ENCODE results near the gene CACNA1S. TPM values are rescaled to one million over a fixed set of nuclear protein-coding genes. Genes with fewer than 3 reads are reported as not detected.

Gene CACNA1S
- total and polyA plus RNA-seq, 2 of the 8 experiments (the other 6 are each of a cell fraction or from before 2014, with no cell fraction given), result 0.06 TPM; not detected in 1

DNA sequence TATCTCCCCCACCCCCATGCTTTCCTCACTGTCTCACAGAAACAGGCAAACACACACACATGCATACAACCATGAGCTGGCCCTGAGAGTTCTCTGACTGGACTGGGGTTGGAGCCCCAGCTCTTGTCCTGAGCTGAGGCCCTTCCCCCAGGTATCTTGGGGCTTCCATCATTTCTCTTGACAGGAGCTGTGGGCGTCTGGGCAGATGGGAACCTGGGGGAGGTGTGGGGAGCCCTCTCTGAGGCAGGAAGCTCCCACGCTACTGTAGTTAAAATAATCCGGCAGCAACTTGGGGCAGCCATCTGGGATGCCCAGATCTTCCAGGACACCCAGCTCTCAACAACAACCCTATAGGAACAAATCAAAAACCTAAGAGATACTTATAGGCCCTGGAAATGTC lies 86.0 kb downstream of the CACNA1S start (continued):
- no peak for TF ChIP-seq POU5F1 (IDR thresholded peaks at IDR 0.05; ENCODE audit: low read depth, low read length)
- no peak for TF ChIP-seq SAP30 (IDR thresholded peaks at IDR 0.05; ENCODE audit: insufficient read depth, insufficient replicate concordance, low read length)
- no peak for TF ChIP-seq GTF2F1 (IDR thresholded peaks at IDR 0.05; ENCODE audit: borderline replicate concordance, low read depth, low read length)
- TF ChIP-seq KDM5A (IDR thresholded peaks at IDR 0.05; ENCODE audit: low read length), result no peak
- no peak for TF ChIP-seq SP1 (IDR thresholded peaks at IDR 0.05; ENCODE audit: low read depth, low read length)
- no peak for TF ChIP-seq FOSL1 (IDR thresholded peaks at IDR 0.05; ENCODE audit: insufficient read depth, low read depth, low read length)
- no peak for TF ChIP-seq RNF2 (IDR thresholded peaks at IDR 0.05; ENCODE audit: borderline replicate concordance, low read depth, low read length, missing control alignments, poor library complexity, severe bottlenecking)
- TF ChIP-seq, protein P1, sequence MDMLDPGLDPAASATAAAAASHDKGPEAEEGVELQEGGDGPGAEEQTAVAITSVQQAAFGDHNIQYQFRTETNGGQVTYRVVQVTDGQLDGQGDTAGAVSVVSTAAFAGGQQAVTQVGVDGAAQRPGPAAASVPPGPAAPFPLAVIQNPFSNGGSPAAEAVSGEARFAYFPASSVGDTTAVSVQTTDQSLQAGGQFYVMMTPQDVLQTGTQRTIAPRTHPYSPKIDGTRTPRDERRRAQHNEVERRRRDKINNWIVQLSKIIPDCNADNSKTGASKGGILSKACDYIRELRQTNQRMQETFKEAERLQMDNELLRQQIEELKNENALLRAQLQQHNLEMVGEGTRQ (IDR thresholded peaks at IDR 0.05; ENCODE audit: low read length), result no peak
- TF ChIP-seq CREB1 (IDR thresholded peaks at IDR 0.05), result no peak

All from H1 (cell line).